Breast epithelium (tissue), 4 donors: Measurements from ENCODE around the gene ADAMTS17. TPM values are rescaled to one million over a fixed set of nuclear protein-coding genes. Genes with fewer than 3 reads are reported as not detected.

Experiments
- DNase-seq, 2 donors: peaks; one replicate each; pipeline ENCODE4 v3.0.0-alpha.2; 2019; ENCODE audit warnings: low spot score in 2 of 2
- H3K27ac ChIP-seq, 2 donors: fragments of 200-600 bp; sonication (generic) in 1 of 2; one replicate each; pipeline ENCODE4 v1.5.1; 2016 to 2019; ENCODE audit warnings: mild to moderate bottlenecking in 1 of 2
- H3K27me3 ChIP-seq, 2 donors: fragments of 200-600 bp; sonication (generic) in 1 of 2; one replicate each; pipeline versions ENCODE4 v1.5.1 to v1.6.0; 2017 to 2019; ENCODE audit warnings: control low read depth in 1 of 2, mild to moderate bottlenecking in 1 of 2
- H3K36me3 ChIP-seq: fragments of 200-600 bp; one replicate; pipeline ENCODE4 v1.5.1; 2019
- H3K4me1 ChIP-seq, 2 donors: fragments of 200-600 bp; sonication (generic); one replicate each; pipeline ENCODE4 v1.5.1; 2016 to 2019; ENCODE audit warnings: control low read depth in 1 of 2
- H3K4me3 ChIP-seq, 3 donors: fragments of 200-600 bp; sonication (generic); 1 replicate in 2 of 3; 2 replicates in 1 of 3; pipeline ENCODE4 v1.5.1; 2016 to 2019; ENCODE audit warnings: mild to moderate bottlenecking in 3 of 3, moderate library complexity in 2 of 3
- H3K9me3 ChIP-seq, 2 donors: fragments of 200-600 bp; sonication (generic) in 1 of 2; one replicate each; pipeline ENCODE4 v1.5.1; 2016 to 2019; ENCODE audit warnings: control low read depth in 1 of 2
- CTCF ChIP-seq, 3 donors: fragments of 450-650 bp; IDR thresholded peaks; one replicate each; pipeline ENCODE4 v1.5.1; 2016 to 2017; ENCODE audit warnings: antibody characterized with exemption in 3 of 3, mild to moderate bottlenecking in 3 of 3, moderate library complexity in 3 of 3
- POLR2A ChIP-seq: fragments of 450-650 bp; IDR thresholded peaks from one replicate; pipeline ENCODE4 v1.6.1; 2016; ENCODE audit warnings: antibody characterized with exemption, mild to moderate bottlenecking, moderate library complexity
- POLR2AphosphoS5 ChIP-seq, 3 donors: sonication (generic); formaldehyde crosslinking; IDR thresholded peaks; one replicate each; pipeline ENCODE4 v1.6.1; 2017; ENCODE audit warnings: antibody characterized with exemption in 3 of 3
- intact Hi-C: fragments of 100-400 bp; cut with DNase I; formaldehyde crosslinking; loops from one replicate; pipeline ENCODE4 v1.15.1; 2023; ENCODE audit warnings: low total_unique reads
- total RNA-seq, 3 donors: library from RNA; depleted of rRNA; stranded (reverse); fragments of >200 nt; gene quantifications; one replicate each; pipeline ENCODE4 v1.1.0, GENCODE V29; 2016

The ADAMTS17 gene
- total RNA-seq, 3 donors from 2014 or later, result 5.1 to 8.0 (median 5.9) TPM

GRCh38 chr15:100242989-100243388 is 98.8 kb downstream of the ADAMTS17 start:
- Histone ChIP-seq H3K27me3 (no peaks in the 10 kb centered on the region), H3K9me3 (no peaks in the 10 kb centered on the region), H3K36me3 (no peaks in the 10 kb centered on the region), H3K27ac (no peak overlapping the region), H3K4me3 (no peak overlapping the region), H3K4me1 (peaks cover 0 to 3% of the 10 kb centered on the region in 2 donors)
- TF ChIP-seq POLR2AphosphoS5 (IDR thresholded peaks at IDR 0.05) (no peak), CTCF (IDR thresholded peaks at IDR 0.05) (no peak), POLR2A (no peak)
- intact Hi-C loops, result no loop called here
- DNase-seq, result no peak

DNA sequence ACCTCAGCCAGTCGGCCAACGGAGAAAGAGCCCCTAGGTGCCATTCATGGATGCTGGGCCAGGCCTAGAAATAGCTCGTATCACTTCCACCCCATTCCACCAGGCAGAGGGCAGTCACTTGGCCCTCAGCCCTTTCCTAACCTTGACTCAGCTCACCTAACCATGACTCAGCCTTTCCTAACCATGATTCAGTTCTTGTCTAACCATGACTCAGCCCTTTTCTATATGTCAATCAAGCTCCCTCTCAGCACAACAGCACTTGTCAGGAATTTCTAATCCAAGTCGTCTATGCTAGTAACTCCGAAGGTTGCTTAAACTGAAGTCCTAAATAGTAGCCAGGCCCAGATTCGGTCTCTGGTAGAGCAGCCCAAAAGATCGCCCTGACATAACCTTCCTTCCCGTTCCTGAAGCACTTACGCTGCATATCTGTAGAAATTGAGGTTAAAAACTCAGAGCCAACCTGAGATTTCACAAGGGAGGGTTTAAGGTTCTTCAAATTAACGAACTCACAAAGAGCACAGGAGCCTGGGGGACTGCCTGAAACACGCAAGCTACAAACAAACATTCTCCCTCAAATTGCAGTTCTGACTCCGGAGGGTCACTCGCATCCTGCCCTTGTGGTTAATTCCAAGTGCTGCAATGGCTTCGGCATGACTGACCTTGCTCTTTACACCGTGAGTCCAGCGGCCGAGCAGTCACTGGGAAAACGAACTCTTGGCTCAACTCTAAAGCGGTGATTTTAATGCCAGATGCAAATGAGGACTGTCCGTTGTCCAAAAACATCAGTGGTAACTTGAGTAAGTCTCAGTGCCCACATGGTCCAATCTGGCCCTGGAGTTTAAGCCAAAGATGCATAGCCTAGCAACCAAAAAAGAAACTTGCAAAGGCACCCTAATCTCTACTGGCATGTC is 99.9 kb downstream of the ADAMTS17 start:
- Histone ChIP-seq H3K4me3 (no peak overlapping the region), H3K9me3 (no peaks in the 10 kb centered on the region), H3K27ac (no peak overlapping the region), H3K36me3 (no peaks in the 10 kb centered on the region), H3K4me1 (peaks cover 0 to 3% of the 10 kb centered on the region in 2 donors), H3K27me3 (no peaks in the 10 kb centered on the region)
- TF ChIP-seq POLR2AphosphoS5 (IDR thresholded peaks at IDR 0.05) (no peak), CTCF (IDR thresholded peaks at IDR 0.05) (no peak), POLR2A (no peak)
- no peak for DNase-seq
- intact Hi-C loops, result no loop called here

DNA sequence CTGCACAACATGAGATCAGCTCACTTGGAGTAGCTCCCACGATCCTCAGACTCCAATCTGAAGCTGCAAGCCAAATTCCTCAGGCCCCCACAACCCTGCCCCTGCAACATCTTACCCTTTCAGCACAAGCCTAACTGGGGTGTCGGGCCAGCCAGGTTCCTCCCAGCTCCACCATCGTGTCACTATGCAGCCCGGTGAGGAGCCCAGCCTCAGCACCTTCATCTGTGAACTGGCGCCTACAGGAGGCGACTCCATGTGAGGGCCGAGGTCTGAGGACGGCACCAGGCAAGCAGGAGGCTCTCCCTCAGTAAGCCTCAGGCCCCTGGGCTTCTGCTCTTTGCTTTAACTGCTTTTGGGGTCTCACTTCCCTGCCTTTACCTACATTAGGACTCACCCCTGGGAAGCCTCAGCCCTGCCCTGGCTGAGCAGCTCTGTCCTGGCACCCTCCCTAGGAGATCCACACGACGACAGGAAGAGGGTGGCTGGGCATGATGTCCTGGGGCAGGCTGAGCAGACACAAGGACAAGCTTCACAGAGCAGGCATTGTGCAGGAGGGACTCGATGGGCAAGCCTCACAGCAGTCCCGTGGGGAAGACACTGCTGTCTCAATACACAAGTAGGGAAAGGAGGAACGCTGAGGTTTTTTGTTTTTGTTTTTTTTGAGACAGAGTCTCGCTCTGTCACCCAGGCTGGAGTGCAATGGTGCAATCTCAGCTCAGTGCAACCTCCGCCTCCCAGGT is 104.6 kb downstream of the ADAMTS17 start:
- H3K27ac ChIP-seq, result no peak overlapping the region

DNA sequence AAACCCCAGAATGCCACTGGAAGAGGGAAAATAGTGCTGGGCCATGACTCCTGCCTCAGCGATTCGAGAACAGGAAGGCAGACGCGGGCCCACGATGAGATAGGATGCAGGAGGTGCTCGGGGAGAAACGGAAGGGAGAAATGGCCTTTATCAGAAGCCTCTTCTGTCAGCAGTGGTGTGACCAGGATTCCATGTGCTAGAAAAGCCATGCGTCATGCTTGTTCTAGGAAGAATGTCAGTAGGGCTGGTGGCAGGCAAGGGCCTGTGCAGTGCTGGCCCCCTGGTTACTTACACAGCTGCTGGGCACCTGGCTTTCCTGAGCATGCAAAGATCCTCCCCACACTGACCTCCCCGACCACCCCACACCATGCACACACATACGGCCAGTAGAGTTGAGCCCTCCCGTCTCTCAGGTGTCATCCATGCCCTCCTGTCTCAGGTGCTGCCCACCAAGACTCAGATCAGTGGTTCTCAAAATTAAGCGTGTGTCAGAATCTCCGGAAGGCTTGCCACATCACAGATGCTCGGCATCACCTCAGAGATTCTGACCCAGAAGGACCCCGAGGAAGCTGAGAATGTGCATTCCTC is 106.7 kb downstream of the ADAMTS17 start:
- H3K27ac ChIP-seq, result peak overlapping the region; percentile 25 to 56
- H3K36me3 ChIP-seq, result no peaks in the 10 kb centered on the region
- TF ChIP-seq POLR2AphosphoS5 (IDR thresholded peaks at IDR 0.05) (no peak), CTCF (IDR thresholded peaks at IDR 0.05) (no peak), POLR2A (no peak)
- intact Hi-C loops, result no loop called here
- peaks cover 0 to 3% of the 10 kb centered on the region in 2 donors for H3K4me1 ChIP-seq
- no peaks in the 10 kb centered on the region for H3K27me3 ChIP-seq
- DNase-seq, result no peak
- no peaks in the 10 kb centered on the region for H3K9me3 ChIP-seq
- peak overlapping the region in 1 of 3 donors; percentile 1 for H3K4me3 ChIP-seq

More for the DNA sequence above, 104.6 kb downstream of the ADAMTS17 start:
- H3K9me3 ChIP-seq, result no peaks in the 10 kb centered on the region
- no peaks in the 10 kb centered on the region for H3K36me3 ChIP-seq
- intact Hi-C loops, result no loop called here
- DNase-seq, result no peak
- peaks cover 0 to 3% of the 10 kb centered on the region in 2 donors for H3K4me1 ChIP-seq
- TF ChIP-seq POLR2AphosphoS5 (IDR thresholded peaks at IDR 0.05), result no peak
- TF ChIP-seq CTCF (IDR thresholded peaks at IDR 0.05), result no peak
- TF ChIP-seq POLR2A, result no peak
- H3K27me3 ChIP-seq, result no peaks in the 10 kb centered on the region
- H3K4me3 ChIP-seq, result no peak overlapping the region
